Measurements from ENCODE around the gene APOL1.
"Not testable (repeated sequence)": the region's sequence is repeated elsewhere in the genome, so short reads cannot be mapped to it uniquely, and the experiment has no call there.

The APOL1 gene

DNA sequence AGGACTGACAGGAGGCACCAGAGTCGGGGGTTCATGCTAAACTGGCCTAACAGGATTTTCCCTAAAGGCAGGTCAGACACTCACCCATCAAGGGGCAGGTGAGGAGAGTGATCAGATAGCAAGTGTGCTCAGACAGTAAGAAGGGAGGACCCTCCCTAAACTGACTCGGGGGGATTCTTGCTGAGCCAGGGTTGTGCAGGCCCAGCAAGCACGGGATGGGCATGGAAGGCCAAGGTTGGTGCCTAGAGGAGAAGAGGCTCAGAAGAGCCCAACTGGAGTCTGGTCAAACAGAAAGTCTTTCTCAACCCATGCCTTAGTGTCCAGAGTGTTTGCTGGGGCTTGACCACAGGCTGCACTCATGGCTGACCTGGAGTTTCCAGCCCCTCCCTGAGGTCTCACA, 6.2 kb upstream of the APOL1 start:
- DNase-seq = no peak

GRCh38 chr22:36247955-36248354, 5.0 kb upstream of the APOL1 start:
- DNase-seq = no peak

DNA sequence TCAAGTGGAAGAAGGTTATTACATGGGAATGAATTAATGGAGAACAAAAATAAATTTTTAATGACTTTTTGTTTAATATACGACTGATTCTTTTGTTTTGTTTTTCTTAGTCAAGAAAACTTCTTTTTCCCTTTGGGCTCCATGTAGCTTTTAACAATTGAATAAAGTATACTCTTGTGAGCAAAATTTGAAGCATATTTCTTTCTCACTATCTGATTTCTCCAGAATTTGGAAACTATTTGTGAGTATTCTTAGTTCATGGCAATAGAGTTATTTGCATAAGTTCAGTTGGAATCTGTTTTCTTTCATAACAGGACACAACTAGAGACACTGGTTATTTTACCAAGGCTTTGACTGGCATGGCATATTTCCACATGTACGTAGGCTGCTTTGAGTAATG, 3.8 kb upstream of the APOL1 start:
- no peak for DNase-seq

DNA sequence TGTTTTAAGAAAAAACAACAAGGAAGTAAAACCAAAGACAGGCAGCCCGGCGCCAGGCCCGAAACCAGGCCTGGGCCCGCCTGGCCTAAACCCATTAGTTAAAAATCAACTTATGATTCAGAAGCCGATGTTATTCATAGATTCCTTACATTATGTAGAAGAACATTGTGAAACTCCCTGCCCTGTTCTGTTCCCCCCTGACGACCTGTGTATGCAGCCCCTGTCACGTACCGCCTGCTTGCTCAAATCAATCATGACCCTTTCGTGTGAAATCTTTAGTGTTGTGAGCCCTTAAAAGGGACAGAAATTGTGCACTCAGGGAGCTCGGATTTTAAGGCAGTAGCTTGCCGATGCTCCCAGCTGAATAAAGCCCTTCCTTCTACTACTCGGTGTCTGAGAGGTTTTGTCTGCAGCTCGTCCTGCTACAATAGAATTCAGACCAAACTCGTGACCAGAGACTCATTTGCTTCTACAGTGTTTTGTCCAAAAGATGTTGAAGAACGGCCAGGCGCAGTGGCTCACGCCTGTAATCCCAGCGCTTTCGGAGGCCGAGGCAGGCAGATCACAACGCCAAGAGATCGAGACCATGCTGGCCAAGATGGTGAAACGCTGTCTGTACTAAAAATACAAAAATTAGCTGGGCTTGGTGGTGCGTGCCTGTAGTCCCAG, 2.5 kb upstream of the APOL1 start:
- DNase-seq = not testable (repeated sequence)

- DNase-seq = not testable (repeated sequence)
Observed at GRCh38 chr22:36251979-36252608, 839 bp upstream of the APOL1 start.

- no peak for DNase-seq
Observed at GRCh38 chr22:36253523-36254490, 874 bp downstream of the APOL1 start.

GRCh38 chr22:36255572-36255971, 2.6 kb downstream of the APOL1 start:
- not testable (repeated sequence) for DNase-seq

DNA sequence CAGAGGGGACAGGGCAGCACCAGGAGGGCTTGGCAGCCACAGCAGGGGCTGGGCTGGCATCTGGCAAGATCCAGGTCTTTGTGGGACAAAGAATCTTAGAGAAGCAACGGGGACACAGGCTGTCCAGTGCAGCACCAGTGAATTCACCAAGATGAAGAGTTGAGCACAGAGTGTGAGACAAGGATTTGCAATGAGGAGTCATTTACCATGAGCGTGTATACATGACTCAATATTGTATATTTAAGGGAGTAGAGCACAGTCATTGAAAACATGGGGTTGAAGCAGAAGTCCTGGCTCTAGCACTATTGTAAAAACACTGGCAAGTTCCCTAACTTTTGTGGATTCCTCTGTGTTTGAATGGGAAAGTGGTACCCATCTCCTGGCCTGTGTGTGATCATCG, 3.5 kb downstream of the APOL1 start:
- DNase-seq = no peak

DNA sequence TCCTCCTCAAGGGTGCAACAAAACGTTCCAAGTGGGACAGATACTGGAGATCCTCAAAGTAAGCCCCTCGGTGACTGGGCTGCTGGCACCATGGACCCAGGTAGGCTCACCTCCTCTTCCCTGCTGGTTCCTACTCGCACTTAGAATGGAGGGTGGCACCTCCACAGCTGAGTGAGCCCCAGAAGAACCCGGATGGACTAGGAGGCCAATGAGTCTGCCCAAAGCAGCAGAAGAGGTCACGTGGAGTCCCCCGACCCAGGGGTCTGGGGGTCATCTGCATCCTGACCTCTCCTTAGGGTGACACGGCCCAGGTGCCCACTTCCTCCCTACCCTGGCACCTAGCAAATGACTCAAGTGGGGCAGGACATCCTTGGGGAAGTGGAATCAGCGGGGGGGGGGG, 4.4 kb downstream of the APOL1 start:
- no peak for DNase-seq

DNA sequence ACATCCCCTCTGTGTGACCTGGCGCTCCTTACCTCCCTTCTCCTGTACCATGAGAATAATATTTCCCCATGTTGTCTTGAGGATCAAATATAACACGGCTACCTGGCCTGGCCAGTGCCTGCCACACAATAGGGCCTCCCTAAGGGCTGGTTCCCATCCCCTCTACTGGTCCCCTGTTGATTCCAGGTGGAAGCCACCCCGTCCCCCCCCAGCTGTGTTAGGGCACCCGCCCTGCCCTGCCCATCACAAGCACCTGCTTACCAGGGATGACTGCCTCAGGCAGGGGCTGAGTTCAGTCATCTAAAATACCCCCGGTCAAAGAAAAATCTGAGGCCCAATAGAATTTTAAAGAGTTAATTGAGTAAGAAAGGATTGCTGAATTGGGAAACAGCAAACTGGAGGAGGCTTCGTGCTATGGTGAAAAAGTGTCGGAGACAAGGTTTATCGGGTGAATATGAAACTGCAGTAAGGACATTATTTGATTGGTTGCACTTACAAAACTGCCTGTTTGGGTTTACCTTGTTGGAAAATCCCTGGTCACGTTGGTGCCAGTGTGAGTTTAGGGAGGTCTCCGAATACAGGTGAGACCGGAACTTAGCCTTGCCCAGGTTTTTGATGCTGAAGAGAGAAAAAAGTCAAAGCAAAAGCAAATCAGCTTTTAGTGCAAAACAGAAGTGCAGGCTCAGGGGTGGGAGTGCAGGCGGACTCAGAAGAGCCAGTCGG, 5.2 kb downstream of the APOL1 start:
- peak; percentile 47 for DNase-seq

- no peak for DNase-seq
Observed at GRCh38 chr22:36258701-36259614, 6.0 kb downstream of the APOL1 start.

GRCh38 chr22:36259615-36260300, 6.8 kb downstream of the APOL1 start:
- DNase-seq = no peak

GRCh38 chr22:36261675-36262074, 8.7 kb downstream of the APOL1 start:
- not testable (repeated sequence) for DNase-seq

DNA sequence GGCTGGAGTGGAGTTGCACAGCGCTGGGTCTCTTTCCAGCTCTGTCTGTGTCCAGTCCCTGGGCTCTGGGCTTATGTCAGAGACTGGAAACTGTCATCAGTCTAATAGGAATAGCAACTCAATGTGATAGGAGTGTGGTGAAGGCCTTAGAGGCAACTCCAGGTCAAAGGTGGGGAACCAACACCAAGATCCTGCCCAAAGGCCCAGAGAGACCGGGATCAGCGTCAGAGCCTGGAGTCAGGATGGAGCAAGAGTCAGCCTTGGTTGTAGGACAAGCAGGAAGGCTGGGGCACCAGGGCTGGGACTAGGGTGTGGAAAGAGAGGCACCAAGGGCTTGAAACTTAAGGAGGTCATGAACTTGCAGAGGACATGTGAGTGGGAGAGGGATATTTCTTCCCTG, 9.4 kb downstream of the APOL1 start:
- not testable (repeated sequence) for DNase-seq

- not testable (repeated sequence) for DNase-seq
Observed at GRCh38 chr22:36263216-36263673, 10.3 kb downstream of the APOL1 start.

DNA sequence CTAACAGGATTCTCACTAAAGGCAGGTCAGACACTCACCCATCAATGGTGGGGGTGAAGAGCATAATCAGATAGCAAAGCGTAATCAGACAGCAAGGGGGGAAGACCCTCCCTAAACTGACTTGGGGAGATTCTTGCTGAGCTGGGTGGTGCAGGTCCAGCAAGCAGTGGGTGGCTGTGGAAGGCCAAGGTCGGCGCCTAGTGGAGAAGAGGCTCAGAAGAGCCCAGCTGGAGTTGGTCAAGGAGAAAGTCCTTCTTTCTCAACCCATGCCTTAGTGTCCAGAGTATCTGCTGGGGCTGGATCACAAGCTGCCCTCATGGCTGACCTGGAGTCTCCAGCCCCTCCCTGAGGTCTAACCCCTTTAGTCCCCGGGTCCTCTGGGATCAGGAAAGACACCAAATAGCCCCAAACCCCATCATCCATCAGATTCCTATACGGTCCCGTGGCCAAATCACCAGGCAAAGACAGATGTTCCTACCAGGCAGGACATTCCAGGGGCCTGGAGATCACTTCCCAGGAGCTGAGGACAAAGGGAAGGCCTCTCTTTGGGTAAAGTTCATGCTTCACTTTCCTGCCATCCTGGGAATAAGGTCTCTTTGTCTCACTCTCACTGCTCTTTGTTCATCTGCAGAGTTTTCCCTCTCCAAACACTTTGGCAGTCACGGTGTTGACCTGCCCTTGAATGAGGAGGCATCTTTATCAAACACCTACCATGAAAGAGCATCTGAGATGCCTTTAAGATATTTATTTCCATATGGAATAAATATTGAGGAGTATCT, 11.1 kb downstream of the APOL1 start:
- not testable (repeated sequence) for DNase-seq

GRCh38 chr22:36267058-36267457, 14.1 kb downstream of the APOL1 start:
- DNase-seq = no peak

DNA sequence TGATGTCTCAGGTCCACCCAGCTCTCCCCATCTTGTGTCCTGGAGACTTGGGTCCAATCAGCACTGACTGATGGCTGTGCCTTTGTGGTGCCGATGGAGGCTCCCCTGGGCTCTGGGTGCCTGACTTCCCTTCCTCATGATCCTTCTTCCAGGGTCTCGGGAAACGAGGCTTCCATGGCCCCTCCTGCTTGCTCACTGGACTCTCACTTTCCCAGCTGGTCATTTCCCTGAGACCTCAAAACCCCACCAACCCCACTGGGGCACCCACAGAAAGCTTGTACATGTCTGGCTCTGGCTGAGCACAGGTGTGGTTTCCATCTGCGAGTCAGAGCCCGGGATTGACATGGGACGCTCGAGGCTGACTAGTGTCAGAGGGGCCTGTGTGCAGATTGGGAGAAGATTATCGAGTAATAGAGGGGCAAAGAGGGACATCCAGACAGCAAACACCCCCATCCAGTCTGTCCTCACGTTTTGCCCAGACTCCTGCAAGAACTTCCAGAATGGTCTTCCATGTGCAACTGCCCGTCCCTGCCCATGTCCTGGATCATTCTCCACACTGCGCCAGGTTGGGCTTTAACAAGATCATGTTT, 15.1 kb downstream of the APOL1 start:
- no peak for DNase-seq

GRCh38 chr22:36271231-36271630, 18.3 kb downstream of the APOL1 start:
- not testable (repeated sequence) for DNase-seq

DNA sequence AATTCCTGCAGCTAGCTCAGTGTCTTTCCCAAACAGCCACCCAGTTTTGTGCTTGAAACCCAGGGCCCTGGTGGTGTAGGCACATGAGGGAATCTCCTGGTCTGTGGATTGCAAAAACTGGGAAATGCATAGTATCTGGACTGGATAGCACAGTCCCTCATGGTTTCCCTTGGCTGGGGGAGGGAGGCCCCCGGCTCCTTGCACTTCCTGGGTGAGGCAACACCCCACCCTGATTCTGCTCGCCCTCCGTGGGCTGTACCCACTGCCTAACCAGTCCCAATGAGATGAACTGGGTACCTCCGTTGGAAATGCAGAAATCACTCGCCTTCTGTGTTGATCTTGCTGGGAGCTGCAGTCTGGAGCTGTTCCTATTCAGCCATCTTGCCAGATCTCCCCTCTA, 19.0 kb downstream of the APOL1 start:
- not testable (repeated sequence) for DNase-seq

All from CD4-positive, alpha-beta T cell treated with Interleukin-17A for 1 hour (primary cell).